HCT116 (cell line): ENCODE results near the gene CDK2.
A peak's percentile ranks its signal among the peaks of the same experiment; 100 is the strongest.

Source experiments
- CTCF ChIP-seq, 3 experiments: fragments of 200-600 bp in 1 of 3; sonication (generic) in 1 of 3; IDR thresholded peaks in 2 of 3; conservative IDR thresholded peaks in 1 of 3; 2 replicates each; pipeline ENCODE4 v1.5.1; 2012 to 2017; ENCODE audit warnings: low read depth in 2 of 3, low read length in 2 of 3, antibody characterized with exemption in 1 of 3, borderline replicate concordance in 1 of 3, control low read depth in 1 of 3, mild to moderate bottlenecking in 1 of 3, mixed read lengths in 1 of 3, mixed run types in 1 of 3, moderate library complexity in 1 of 3; ENCODE audit not compliant: insufficient read depth in 1 of 3
- EZH2 ChIP-seq: fragments of 200-600 bp; sonication (generic); IDR thresholded peaks from 2 replicates; pipeline ENCODE4 v1.6.1; 2017; ENCODE audit warnings: antibody characterized with exemption, mixed run types
- EZH2phosphoT487 ChIP-seq: fragments of 200-600 bp; IDR thresholded peaks from 2 replicates; pipeline ENCODE4 v1.6.1; 2018; ENCODE audit warnings: antibody characterized with exemption, borderline replicate concordance
- POLR2AphosphoS5 ChIP-seq: IDR thresholded peaks from 2 replicates; pipeline ENCODE4 v1.6.1; 2011; ENCODE audit warnings: mild to moderate bottlenecking, low read depth, low read length, moderate library complexity
- RAD21 ChIP-seq: IDR thresholded peaks from 2 replicates; pipeline ENCODE4 v1.6.1; 2012; ENCODE audit warnings: low read depth, mild to moderate bottlenecking
- REST ChIP-seq: IDR thresholded peaks from 2 replicates; pipeline ENCODE4 v1.6.1; 2012; ENCODE audit warnings: low read depth
- TCF7L2 ChIP-seq: IDR thresholded peaks from 2 replicates; pipeline ENCODE4 v1.7.0; 2011; ENCODE audit warnings: borderline replicate concordance, inconsistent platforms; ENCODE audit not compliant: insufficient read depth, insufficient read length; ENCODE audit errors: extremely low read depth
- ZFX ChIP-seq: fragments of 450-650 bp; IDR thresholded peaks from 2 replicates; pipeline ENCODE4 v1.6.1; 2017

GRCh38 chr12:55996715-55997534 is 30.3 kb downstream of the CDK2 start, which contains the start of gene SUOX:
- TF ChIP-seq CTCF (IDR thresholded peaks at IDR 0.05 in 2 of 3, conservative IDR thresholded peaks at IDR 0.05 in 1 of 3; ENCODE audit: borderline replicate concordance in 1 of 3, insufficient read depth in 1 of 3, low read depth in 2 of 3, low read length in 2 of 3): no peak
- TF ChIP-seq TCF7L2: no peak
- TF ChIP-seq RAD21: no peak
- TF ChIP-seq REST: no peak
- no peak for TF ChIP-seq EZH2
- no peak for TF ChIP-seq ZFX
- TF ChIP-seq POLR2AphosphoS5: peak; percentile 78
- TF ChIP-seq EZH2phosphoT487: no peak
